Gastroesophageal sphincter (tissue), 4 donors: ENCODE measurements around the gene CCDC197. TPM values are rescaled to one million over a fixed set of nuclear protein-coding genes. Genes with fewer than 3 reads are reported as not detected.
A peak's percentile ranks its signal among the peaks of the same experiment; 100 is the strongest.

ENCODE experiments used
- ATAC-seq: fragments of 150-250 bp; one replicate; pipeline ENCODE4 v1.9.1; 2016; ENCODE audit warnings: mild to moderate bottlenecking, moderate library complexity
- H3K27ac ChIP-seq, 4 donors: fragments of 200-600 bp; sonication (generic) in 3 of 4; 1 replicate in 3 of 4; 2 replicates in 1 of 4; pipeline ENCODE4 v1.5.1; 2016 to 2019
- H3K27me3 ChIP-seq: fragments of 200-600 bp; sonication (generic); one replicate; pipeline ENCODE4 v1.5.1; 2019
- H3K36me3 ChIP-seq, 2 donors: fragments of 200-600 bp; sonication (generic); one replicate each; pipeline ENCODE4 v1.5.1; 2019; ENCODE audit warnings: control low read depth in 1 of 2
- H3K4me1 ChIP-seq, 3 donors: fragments of 200-600 bp; sonication (generic); 1 replicate in 2 of 3; 2 replicates in 1 of 3; pipeline ENCODE4 v1.5.1; 2016 to 2019; ENCODE audit warnings: control low read depth in 2 of 3
- H3K4me3 ChIP-seq, 2 donors: fragments of 200-600 bp; sonication (generic); one replicate each; pipeline ENCODE4 v1.5.1; 2019; ENCODE audit warnings: mild to moderate bottlenecking in 1 of 2, moderate library complexity in 1 of 2
- H3K9me3 ChIP-seq, 3 donors: fragments of 200-600 bp; sonication (generic); one replicate each; pipeline ENCODE4 v1.5.1; 2017 to 2019; ENCODE audit warnings: control low read depth in 2 of 3
- CTCF ChIP-seq, 4 experiments: fragments of 200-600 bp in 2 of 4; fragments of 450-650 bp in 2 of 4; sonication (generic) in 1 of 4; IDR thresholded peaks; one replicate each; pipeline ENCODE4 v1.5.1; 2017 to 2019; ENCODE audit warnings: antibody characterized with exemption in 4 of 4, mild to moderate bottlenecking in 2 of 4, moderate library complexity in 2 of 4
- EP300 ChIP-seq: sonication (generic); formaldehyde crosslinking; IDR thresholded peaks from one replicate; pipeline ENCODE4 v1.6.1; 2017; ENCODE audit warnings: antibody characterized with exemption, mild to moderate bottlenecking
- POLR2A ChIP-seq, 2 donors: fragments of 450-650 bp; IDR thresholded peaks; one replicate each; pipeline ENCODE4 v1.6.1; 2017; ENCODE audit warnings: antibody characterized with exemption in 2 of 2, mild to moderate bottlenecking in 2 of 2, moderate library complexity in 1 of 2
- POLR2AphosphoS5 ChIP-seq: sonication (generic); formaldehyde crosslinking; IDR thresholded peaks from one replicate; pipeline ENCODE4 v1.6.1; 2017; ENCODE audit warnings: antibody characterized with exemption
- whole genome bisulfite sequencing, 2 donors: methylation state at CpG; one replicate each; pipeline ENCODE4 v1.1.5; 2018; ENCODE audit warnings: low coverage in 1 of 2; 5-methylcytosine and 5-hydroxymethylcytosine counted together
- total RNA-seq, 4 donors: library from RNA; depleted of rRNA; stranded (reverse); fragments of >200 nt; gene quantifications; one replicate each; pipeline ENCODE4 v1.1.0, GENCODE V29; 2016

Gene CCDC197
- total RNA-seq, 4 donors from 2014 or later, result not detected

GRCh38 chr14:94024549-94024948, 27.4 kb downstream of the CCDC197 start:
- Histone ChIP-seq H3K36me3 (no peaks in the 10 kb centered on the region), H3K27ac (no peak overlapping the region), H3K4me3 (no peak overlapping the region), H3K27me3 (no peaks in the 10 kb centered on the region), H3K9me3 (no peaks in the 10 kb centered on the region), H3K4me1 (peaks cover 0 to 21% (median 8%) of the 10 kb centered on the region in 3 donors)
- 100% methylated on average over 1 of the region's 2 CpGs for WGBS, 2 donors
- no peak for ATAC-seq
- TF ChIP-seq POLR2A (IDR thresholded peaks at IDR 0.05), result no peak
- TF ChIP-seq POLR2AphosphoS5, result no peak
- TF ChIP-seq CTCF (IDR thresholded peaks at IDR 0.05), result no peak
- no peak for TF ChIP-seq EP300

GRCh38 chr14:94025720-94026119, 28.6 kb downstream of the CCDC197 start:
- 27 to 29% methylated on average over 5 to 6 of the region's 6 CpGs for WGBS, 2 donors
- Histone ChIP-seq H3K27ac (no peak overlapping the region), H3K9me3 (no peaks in the 10 kb centered on the region), H3K27me3 (no peaks in the 10 kb centered on the region), H3K36me3 (no peaks in the 10 kb centered on the region), H3K4me3 (peak overlapping the region in 1 of 2 donors; percentile 80), H3K4me1 (peaks cover 0 to 21% (median 8%) of the 10 kb centered on the region in 3 donors)
- ATAC-seq, result no peak
- TF ChIP-seq POLR2AphosphoS5, result no peak
- no peak for TF ChIP-seq POLR2A (IDR thresholded peaks at IDR 0.05)
- TF ChIP-seq CTCF (IDR thresholded peaks at IDR 0.05), result no peak
- TF ChIP-seq EP300, result no peak

GRCh38 chr14:94026173-94026888, 29.2 kb downstream of the CCDC197 start, which contains the start of gene OTUB2:
OTUB2 (plus strand) TSS chr14:94026340; CDS start chr14:94026538, 198 bp downstream.
- peak; percentile 99 for ATAC-seq
- H3K9me3 ChIP-seq, result no peaks in the 10 kb centered on the region
- H3K27ac ChIP-seq, result peak within 1 kb of the TSS in 1 of 4 donors; percentile 69
- H3K36me3 ChIP-seq, result no peaks in the 10 kb centered on the region
- peaks cover 0 to 21% (median 8%) of the 10 kb centered on the region in 3 donors for H3K4me1 ChIP-seq
- 0% methylated on average over 2 of the region's 74 CpGs; no CpG with 5 or more reads in 1 of the 2 donors for WGBS, 2 donors
- H3K27me3 ChIP-seq, result no peaks in the 10 kb centered on the region
- no peak for TF ChIP-seq EP300
- no peak for TF ChIP-seq CTCF (IDR thresholded peaks at IDR 0.05)
- TF ChIP-seq POLR2AphosphoS5, result no peak
- TF ChIP-seq POLR2A (IDR thresholded peaks at IDR 0.05), result no peak
- H3K4me3 ChIP-seq, result peak within 1 kb of the TSS; percentile 74 to 80

GRCh38 chr14:94026889-94027469, 29.9 kb downstream of the CCDC197 start:
- ATAC-seq, result no peak
- H3K27me3 ChIP-seq, result no peaks in the 10 kb centered on the region
- H3K27ac ChIP-seq, result peak overlapping the region in 1 of 4 donors; percentile 69
- peaks cover 0 to 21% (median 8%) of the 10 kb centered on the region in 3 donors for H3K4me1 ChIP-seq
- H3K36me3 ChIP-seq, result no peaks in the 10 kb centered on the region
- 100% methylated on average over 1 of the region's 17 CpGs; no CpG with 5 or more reads in 1 of the 2 donors for WGBS, 2 donors
- H3K4me3 ChIP-seq, result peak overlapping the region; percentile 74 to 80
- no peak for TF ChIP-seq POLR2A (IDR thresholded peaks at IDR 0.05)
- TF ChIP-seq CTCF (IDR thresholded peaks at IDR 0.05), result no peak
- TF ChIP-seq POLR2AphosphoS5, result no peak
- no peak for TF ChIP-seq EP300
- no peaks in the 10 kb centered on the region for H3K9me3 ChIP-seq
